Right lobe of liver (tissue), 4 donors: Measurements from ENCODE around the gene CDKN2B-AS1.

Experiments
- POLR2A ChIP-seq: fragments of 450-650 bp; IDR thresholded peaks from one replicate; pipeline ENCODE4 v1.6.1; 2017; ENCODE audit warnings: antibody characterized with exemption, mild to moderate bottlenecking
- TF ChIP-seq, protein P1 (sequence below), 4 donors: fragments of 200-600 bp in 3 of 4; fragments of 450-650 bp in 1 of 4; IDR thresholded peaks; one replicate each; pipeline versions ENCODE4 v1.5.1 to v1.8.0; 2016 to 2022; ENCODE audit warnings: antibody characterized with exemption in 4 of 4, mild to moderate bottlenecking in 2 of 4
- donor health status: DM: no; HTN: no; CAD: no.
- donor health status: DM: no; HTN: no; CAD: no.
- donor health status: DM: no; HTN: yes; CAD: no.

DNA sequence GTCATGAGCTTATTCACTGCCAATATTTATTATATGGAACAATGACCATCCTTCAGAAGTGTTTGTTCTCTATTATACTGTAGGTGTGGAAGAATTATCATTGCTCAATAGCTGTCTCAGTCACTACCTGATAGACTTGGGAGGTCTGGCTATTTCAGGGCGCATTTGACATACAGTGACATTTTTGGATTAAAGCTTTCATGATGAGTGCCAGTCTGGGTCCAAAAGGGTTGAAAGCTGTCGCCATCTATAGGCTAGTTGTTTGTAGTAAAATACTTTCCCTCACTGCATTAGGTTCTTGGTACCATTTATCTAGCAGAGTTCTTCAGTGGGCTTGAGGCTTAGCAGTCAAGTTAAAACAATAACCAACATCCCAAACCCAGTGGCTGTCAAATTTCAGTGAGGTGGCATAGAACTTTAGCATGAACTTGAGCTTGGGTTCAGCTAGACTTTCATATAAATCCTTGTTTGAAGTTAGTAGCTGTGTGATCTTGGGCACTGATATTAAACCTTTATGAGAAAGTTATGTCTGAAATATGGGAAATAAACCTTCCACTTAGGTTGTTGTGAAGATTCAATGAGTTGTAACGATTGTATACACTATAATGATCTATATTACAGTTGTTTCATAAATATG lies 125.0 kb downstream of the CDKN2B-AS1 start:
- TF ChIP-seq, protein P1, sequence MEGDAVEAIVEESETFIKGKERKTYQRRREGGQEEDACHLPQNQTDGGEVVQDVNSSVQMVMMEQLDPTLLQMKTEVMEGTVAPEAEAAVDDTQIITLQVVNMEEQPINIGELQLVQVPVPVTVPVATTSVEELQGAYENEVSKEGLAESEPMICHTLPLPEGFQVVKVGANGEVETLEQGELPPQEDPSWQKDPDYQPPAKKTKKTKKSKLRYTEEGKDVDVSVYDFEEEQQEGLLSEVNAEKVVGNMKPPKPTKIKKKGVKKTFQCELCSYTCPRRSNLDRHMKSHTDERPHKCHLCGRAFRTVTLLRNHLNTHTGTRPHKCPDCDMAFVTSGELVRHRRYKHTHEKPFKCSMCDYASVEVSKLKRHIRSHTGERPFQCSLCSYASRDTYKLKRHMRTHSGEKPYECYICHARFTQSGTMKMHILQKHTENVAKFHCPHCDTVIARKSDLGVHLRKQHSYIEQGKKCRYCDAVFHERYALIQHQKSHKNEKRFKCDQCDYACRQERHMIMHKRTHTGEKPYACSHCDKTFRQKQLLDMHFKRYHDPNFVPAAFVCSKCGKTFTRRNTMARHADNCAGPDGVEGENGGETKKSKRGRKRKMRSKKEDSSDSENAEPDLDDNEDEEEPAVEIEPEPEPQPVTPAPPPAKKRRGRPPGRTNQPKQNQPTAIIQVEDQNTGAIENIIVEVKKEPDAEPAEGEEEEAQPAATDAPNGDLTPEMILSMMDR (IDR thresholded peaks at IDR 0.05), result peak; percentile 25 to 49 (median 41)
- TF ChIP-seq POLR2A, result no peak
